ENCODE measurements around the gene EIF5A. TPM values are rescaled to one million over a fixed set of nuclear protein-coding genes. Genes with fewer than 3 reads are reported as not detected.

Gene EIF5A
- total RNA-seq, 1 experiment from 2014 or later: 659 TPM

DNA sequence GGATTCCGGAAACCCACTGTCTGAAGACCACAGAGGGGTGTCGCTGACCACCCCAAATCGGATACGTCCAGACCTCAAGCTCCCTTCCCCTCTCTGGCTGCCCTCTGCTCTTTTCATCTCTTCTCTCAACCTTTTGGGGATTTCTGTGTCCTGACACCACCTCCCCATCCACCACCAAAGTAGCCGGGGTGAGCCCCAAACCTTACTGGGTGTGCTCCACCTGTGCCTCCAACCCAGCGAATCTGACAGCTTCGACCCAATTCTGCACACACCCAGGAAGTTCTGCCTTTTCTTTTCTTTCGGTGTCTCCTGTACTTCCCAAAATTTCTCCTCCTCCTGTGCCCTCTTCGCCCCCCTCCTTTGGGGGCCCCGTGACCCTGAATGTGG is 45.1 kb downstream of the EIF5A start:
- no peak for DNase-seq (ENCODE audit: extremely low read depth, low read depth)

DNA sequence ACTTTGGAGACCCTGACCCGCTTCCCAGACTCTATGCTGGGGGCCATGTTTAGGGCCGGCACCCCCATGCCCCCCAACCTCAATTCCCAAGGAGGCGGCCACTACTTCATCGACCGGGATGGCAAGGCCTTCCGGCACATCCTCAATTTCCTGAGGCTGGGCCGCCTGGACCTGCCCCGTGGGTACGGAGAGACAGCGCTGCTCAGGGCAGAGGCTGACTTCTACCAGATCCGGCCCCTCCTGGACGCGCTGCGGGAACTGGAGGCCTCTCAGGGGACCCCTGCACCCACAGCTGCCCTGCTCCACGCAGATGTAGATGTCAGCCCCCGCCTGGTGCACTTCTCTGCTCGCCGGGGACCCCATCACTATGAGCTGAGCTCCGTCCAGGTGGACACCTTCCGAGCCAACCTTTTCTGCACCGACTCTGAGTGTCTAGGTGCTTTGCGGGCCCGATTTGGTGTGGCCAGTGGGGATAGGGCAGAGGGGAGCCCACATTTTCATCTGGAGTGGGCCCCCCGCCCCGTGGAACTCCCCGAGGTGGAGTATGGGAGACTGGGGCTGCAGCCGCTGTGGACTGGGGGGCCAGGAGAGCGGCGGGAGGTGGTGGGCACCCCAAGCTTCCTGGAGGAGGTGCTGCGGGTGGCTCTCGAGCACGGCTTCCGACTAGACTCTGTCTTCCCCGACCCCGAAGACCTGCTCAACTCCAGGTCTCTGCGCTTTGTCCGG is 45.6 kb downstream of the EIF5A start:
- DNase-seq (ENCODE audit: extremely low read depth, low read depth): no peak

DNA sequence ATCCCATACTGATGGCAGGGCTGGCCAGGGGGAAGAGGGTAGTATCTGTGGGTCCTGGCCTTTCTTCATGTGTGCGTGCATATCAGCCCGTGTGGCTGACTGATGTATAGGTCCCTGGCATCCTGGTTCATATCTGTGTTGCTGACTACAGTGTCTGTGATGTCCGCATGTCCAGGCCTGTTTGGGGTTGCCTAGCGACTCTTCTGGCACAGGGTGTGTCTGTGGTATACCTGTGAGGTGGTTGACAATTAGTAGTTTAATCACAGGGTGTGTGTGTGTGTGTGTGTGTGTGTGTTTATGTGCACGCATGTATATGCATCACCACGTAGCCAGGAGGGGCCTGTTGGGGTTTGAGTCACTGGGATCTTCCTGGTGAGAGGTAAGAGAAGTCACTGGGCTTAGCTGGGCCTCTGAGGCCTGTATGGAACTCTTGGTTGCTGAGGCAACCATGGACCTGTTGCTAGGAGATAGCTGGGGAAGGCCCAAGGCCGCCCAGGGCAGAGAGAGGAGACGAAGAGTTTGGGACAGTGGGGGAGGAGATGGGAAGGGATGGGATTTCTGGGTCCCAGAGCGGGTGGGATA is 46.9 kb downstream of the EIF5A start:
- DNase-seq (ENCODE audit: extremely low read depth, low read depth): no peak

DNA sequence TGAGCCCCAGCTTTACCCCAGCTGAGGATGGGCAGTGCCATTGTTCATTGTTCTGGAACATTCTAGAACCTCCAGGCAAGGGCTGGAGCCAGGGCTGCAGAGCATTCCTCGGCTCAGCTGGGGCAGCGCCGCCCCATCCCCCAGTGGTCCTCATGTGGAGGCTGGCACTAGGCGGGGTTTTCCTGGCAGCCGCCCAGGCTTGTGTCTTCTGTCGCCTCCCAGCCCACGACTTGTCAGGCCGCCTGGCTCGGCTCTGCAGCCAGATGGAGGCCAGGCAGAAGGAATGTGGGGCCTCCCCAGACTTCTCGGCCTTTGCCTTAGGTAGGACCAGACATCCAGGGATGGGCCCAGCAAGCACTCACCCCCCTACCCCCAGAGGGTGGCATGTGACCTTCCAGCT is 47.6 kb downstream of the EIF5A start, which contains the start of gene TMEM95:
TMEM95 (plus strand) TSS at position 104 of the 400 bp plus-strand sequence; CDS start at position 153, 49 bp downstream.
- no peak for DNase-seq (ENCODE audit: extremely low read depth, low read depth)

DNA sequence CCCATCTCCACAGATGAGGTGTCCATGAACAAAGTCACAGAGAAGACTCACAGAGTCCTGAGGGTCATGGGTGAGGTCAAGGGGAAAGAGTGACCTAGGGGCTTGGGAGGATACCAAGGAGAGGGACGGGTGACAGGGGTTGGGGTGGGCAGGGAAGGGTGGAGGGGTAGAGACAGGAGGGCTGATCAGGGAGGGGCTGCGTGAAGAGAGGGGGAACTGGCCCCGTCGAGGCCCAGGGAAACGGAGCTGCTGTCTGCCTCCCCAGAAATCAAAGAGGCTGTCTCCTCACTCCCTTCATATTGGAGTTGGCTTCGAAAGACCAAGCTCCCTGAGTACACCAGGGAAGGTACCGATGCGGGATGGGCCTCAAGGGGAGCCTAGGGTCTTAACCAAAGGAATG is 48.1 kb downstream of the EIF5A start:
- no peak for DNase-seq (ENCODE audit: extremely low read depth, low read depth)

DNA sequence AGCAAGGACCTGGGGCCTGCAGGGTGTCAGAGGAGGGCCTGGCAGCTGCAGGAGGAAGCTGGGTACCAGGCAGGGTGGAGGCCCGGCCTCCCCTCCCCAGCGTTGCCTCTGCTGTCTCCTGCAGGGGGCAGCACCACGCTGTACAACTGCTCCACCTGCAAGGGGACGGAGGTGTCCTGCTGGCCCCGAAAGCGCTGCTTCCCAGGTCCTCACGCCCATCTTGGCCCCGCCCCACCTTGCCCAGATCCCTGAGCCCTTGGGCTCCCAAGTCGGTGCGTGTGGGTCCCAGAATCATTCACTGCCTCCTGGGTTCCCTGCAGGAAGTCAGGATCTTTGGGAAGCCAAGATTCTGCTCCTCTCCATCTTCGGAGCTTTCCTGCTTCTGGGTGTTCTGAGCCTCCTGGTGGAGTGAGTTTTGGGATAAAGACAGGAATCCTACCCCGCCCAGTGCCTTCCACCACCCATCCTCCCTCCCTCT is 48.7 kb downstream of the EIF5A start:
- peak; percentile 75 for DNase-seq (ENCODE audit: extremely low read depth, low read depth)

DNA sequence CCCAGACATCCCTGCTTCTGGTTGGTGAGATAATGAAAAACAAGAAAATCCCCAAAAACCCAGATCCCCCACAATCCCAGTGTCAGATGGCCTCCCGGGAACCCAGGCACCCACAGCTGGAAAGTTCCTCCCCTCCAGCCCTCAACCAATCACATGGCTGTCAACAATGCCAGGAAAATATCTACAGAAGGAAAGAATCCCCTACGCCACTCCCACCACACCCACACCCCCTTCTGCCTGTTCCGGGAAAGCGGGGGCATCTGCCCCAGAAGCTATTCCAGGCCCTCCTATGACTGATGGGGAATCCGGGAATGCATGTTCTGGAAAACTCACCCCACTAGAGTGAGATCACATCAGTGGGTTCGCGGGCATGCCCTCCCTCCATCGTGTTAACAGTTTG is 49.3 kb downstream of the EIF5A start:
- no peak for DNase-seq (ENCODE audit: extremely low read depth, low read depth)

DNA sequence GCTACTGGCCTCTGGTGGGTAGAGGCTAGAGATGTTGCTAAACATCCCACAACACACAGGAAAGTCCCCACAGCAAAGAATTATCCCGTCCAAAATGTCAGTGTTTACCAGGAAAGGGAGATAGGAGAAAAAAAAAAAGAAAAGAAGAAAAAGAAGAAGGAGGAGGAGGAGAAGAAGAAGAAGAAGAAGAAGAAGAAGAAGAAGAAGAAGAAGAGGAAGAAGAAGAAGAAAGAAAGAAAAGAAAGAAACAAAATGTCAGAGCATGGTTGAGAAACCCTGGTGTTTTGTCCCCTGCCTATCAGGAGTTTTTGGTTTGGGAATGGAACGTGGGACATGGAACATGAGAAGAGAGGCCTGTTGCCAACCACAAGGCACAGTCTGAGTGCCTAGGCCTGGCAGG is 50.0 kb downstream of the EIF5A start:
- no peak for DNase-seq (ENCODE audit: extremely low read depth, low read depth)

DNA sequence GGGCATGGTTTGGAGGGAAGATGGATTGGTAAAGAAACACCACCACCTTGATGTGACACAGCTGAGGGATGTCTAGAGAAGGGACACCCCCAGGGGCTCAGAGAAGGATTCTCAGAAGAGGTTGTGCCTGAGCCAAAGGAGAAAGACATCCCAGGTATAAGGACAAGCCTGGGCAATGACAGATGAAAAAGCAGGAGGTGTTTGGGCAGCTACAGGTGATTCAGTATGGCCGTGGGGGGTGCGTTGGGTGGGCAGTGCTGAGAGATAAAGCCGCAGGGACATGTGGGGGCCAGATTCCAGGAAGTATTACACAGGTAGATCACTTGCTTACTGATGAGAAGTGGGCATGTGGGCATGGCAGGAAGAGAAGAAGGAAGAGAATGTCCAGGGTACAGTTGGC is 54.5 kb downstream of the EIF5A start:
- no peak for DNase-seq (ENCODE audit: extremely low read depth, low read depth)

Small RNA genes within 50 kb of the gene (small RNA-seq; reads per million reads assigned to genes)
- gene AC026954.2 (0 reads per million in 2 experiments), gene RF00019 (0 reads per million in 2 experiments)

Other genes starting within 250 kb of the EIF5A start
- not detected in 2 replicates for gene CLEC10A, start 227.4 kb upstream of the EIF5A start, total RNA-seq (2014; rRNA removed; shearing (Covaris generic))
- not detected in 2 replicates for gene ASGR2, start 192.8 kb upstream of the EIF5A start, total RNA-seq (2014; rRNA removed; shearing (Covaris generic))
- 0.22 TPM in 1 of 2 replicates, not detected in the other for gene ASGR1, start 128.3 kb upstream of the EIF5A start, total RNA-seq (2014; rRNA removed; shearing (Covaris generic))
- gene DLG4, start 87.8 kb upstream of the EIF5A start, total RNA-seq (2014; rRNA removed; shearing (Covaris generic)): 3.6 and 3.7 TPM in 2 replicates
- 249 and 250 TPM in 2 replicates for gene ACADVL, start 87.7 kb upstream of the EIF5A start, total RNA-seq (2014; rRNA removed; shearing (Covaris generic))
- 49.5 and 54.9 TPM in 2 replicates for gene DVL2, start 73.1 kb upstream of the EIF5A start, total RNA-seq (2014; rRNA removed; shearing (Covaris generic))
- 32.5 and 38.8 TPM in 2 replicates for gene PHF23, start 68.2 kb upstream of the EIF5A start, total RNA-seq (2014; rRNA removed; shearing (Covaris generic))
- gene GABARAP, start 65.2 kb upstream of the EIF5A start, total RNA-seq (2014; rRNA removed; shearing (Covaris generic)): 150 and 175 TPM in 2 replicates
- 46.9 and 48.4 TPM in 2 replicates for gene CTDNEP1, start 55.9 kb upstream of the EIF5A start, total RNA-seq (2014; rRNA removed; shearing (Covaris generic))
- 60.6 and 61.4 TPM in 2 replicates for gene ELP5, start 55.4 kb upstream of the EIF5A start, total RNA-seq (2014; rRNA removed; shearing (Covaris generic))
- 12.6 and 13.2 TPM in 2 replicates for gene CLDN7, start 45.1 kb upstream of the EIF5A start, total RNA-seq (2014; rRNA removed; shearing (Covaris generic))
- not detected in 2 replicates for gene SLC2A4, start 25.9 kb upstream of the EIF5A start, total RNA-seq (2014; rRNA removed; shearing (Covaris generic))
- 0.06 and 0.15 TPM in 2 replicates for gene YBX2, start 13.0 kb upstream of the EIF5A start, total RNA-seq (2014; rRNA removed; shearing (Covaris generic))
- 63.3 and 64.2 TPM in 2 replicates for gene GPS2, start 7.7 kb downstream of the EIF5A start, total RNA-seq (2014; rRNA removed; shearing (Covaris generic))
- 15.0 and 22.7 TPM in 2 replicates for gene NEURL4, start 21.7 kb downstream of the EIF5A start, total RNA-seq (2014; rRNA removed; shearing (Covaris generic))
- gene ACAP1, start 28.9 kb downstream of the EIF5A start, total RNA-seq (2014; rRNA removed; shearing (Covaris generic)): 0.02 TPM in 1 of 2 replicates, not detected in the other
- gene KCTD11, start 44.5 kb downstream of the EIF5A start, total RNA-seq (2014; rRNA removed; shearing (Covaris generic)): 5.0 and 6.0 TPM in 2 replicates
- gene TMEM95, start 47.5 kb downstream of the EIF5A start, total RNA-seq (2014; rRNA removed; shearing (Covaris generic)): not detected in 2 replicates
- gene TNK1, start 73.5 kb downstream of the EIF5A start, total RNA-seq (2014; rRNA removed; shearing (Covaris generic)): 3.5 and 3.9 TPM in 2 replicates
- gene PLSCR3, start 86.9 kb downstream of the EIF5A start, total RNA-seq (2014; rRNA removed; shearing (Covaris generic)): 31.3 and 32.4 TPM in 2 replicates
- 107 and 202 TPM in 2 replicates for gene TMEM256, start 96.5 kb downstream of the EIF5A start, total RNA-seq (2014; rRNA removed; shearing (Covaris generic))
- gene NLGN2, start 100.2 kb downstream of the EIF5A start, total RNA-seq (2014; rRNA removed; shearing (Covaris generic)): 5.5 and 6.2 TPM in 2 replicates
- gene SPEM1, start 112.7 kb downstream of the EIF5A start, total RNA-seq (2014; rRNA removed; shearing (Covaris generic)): not detected in 2 replicates
- gene SPEM2, start 118.0 kb downstream of the EIF5A start, total RNA-seq (2014; rRNA removed; shearing (Covaris generic)): not detected in 2 replicates
- gene SPEM3, start 121.2 kb downstream of the EIF5A start, total RNA-seq (2014; rRNA removed; shearing (Covaris generic)): not detected in 2 replicates
- 6.3 and 7.9 TPM in 2 replicates for gene TMEM102, start 127.8 kb downstream of the EIF5A start, total RNA-seq (2014; rRNA removed; shearing (Covaris generic))
- gene FGF11, start 131.9 kb downstream of the EIF5A start, total RNA-seq (2014; rRNA removed; shearing (Covaris generic)): 1.2 TPM in 2 replicates
- 3.6 and 3.8 TPM in 2 replicates for gene CHRNB1, start 137.4 kb downstream of the EIF5A start, total RNA-seq (2014; rRNA removed; shearing (Covaris generic))
- gene ZBTB4, start 172.0 kb downstream of the EIF5A start, total RNA-seq (2014; rRNA removed; shearing (Covaris generic)): 14.7 and 15.3 TPM in 2 replicates
- not detected in 2 replicates for gene SLC35G6, start 173.8 kb downstream of the EIF5A start, total RNA-seq (2014; rRNA removed; shearing (Covaris generic))
- gene POLR2A, start 176.7 kb downstream of the EIF5A start, total RNA-seq (2014; rRNA removed; shearing (Covaris generic)): 27.1 and 35.3 TPM in 2 replicates
- gene TNFSF12, start 241.4 kb downstream of the EIF5A start, total RNA-seq (2014; rRNA removed; shearing (Covaris generic)): 6.9 and 8.1 TPM in 2 replicates

Measured in NCI-H460 (cell line).